SK-N-SH treated with all-trans-retinoic acid at 6 μM for 48 hours (cell line): ENCODE data around the gene SPP1.

Source experiments
- ARNTL ChIP-seq: fragments of 450-650 bp; formaldehyde crosslinking; IDR thresholded peaks from 2 replicates; pipeline ENCODE4 v1.5.0; 2020; ENCODE audit warnings: low read depth, mild to moderate bottlenecking, moderate library complexity, borderline replicate concordance
- CREB5 ChIP-seq: fragments of 250-450 bp; sonication (Bioruptor Pico); IDR thresholded peaks from 2 replicates; pipeline ENCODE4 v1.5.1; 2020; ENCODE audit warnings: low read depth, mild to moderate bottlenecking, moderate library complexity
- ESRRG ChIP-seq: fragments of 250-450 bp; sonication (Bioruptor Pico); IDR thresholded peaks from 2 replicates; pipeline ENCODE4 v1.6.1; 2021; ENCODE audit warnings: mild to moderate bottlenecking
- OSR1 ChIP-seq: fragments of 250-450 bp; sonication (Bioruptor Pico); IDR thresholded peaks from 2 replicates; pipeline ENCODE4 v1.8.0; 2022; ENCODE audit warnings: moderate library complexity, mild to moderate bottlenecking, inconsistent platforms
- POU6F1 ChIP-seq: fragments of 250-450 bp; sonication (Bioruptor Pico); IDR thresholded peaks from 2 replicates; pipeline ENCODE4 v1.8.0; 2021; ENCODE audit warnings: low read depth, mild to moderate bottlenecking, moderate library complexity, borderline replicate concordance
- PPARA ChIP-seq: fragments of 250-450 bp; sonication (Bioruptor Pico); IDR thresholded peaks from 2 replicates; pipeline ENCODE4 v1.5.0; 2020; ENCODE audit warnings: mild to moderate bottlenecking, borderline replicate concordance
- SNAI2 ChIP-seq: fragments of 250-450 bp; sonication (Bioruptor Pico); IDR thresholded peaks from 2 replicates; pipeline ENCODE4 v1.5.0; 2020; ENCODE audit warnings: mild to moderate bottlenecking, moderate library complexity
- ZC3H10 ChIP-seq: fragments of 250-450 bp; sonication (Bioruptor Pico); IDR thresholded peaks from 2 replicates; pipeline ENCODE4 v1.5.1; 2021; ENCODE audit warnings: mild to moderate bottlenecking, moderate library complexity
- ZFP3 ChIP-seq: fragments of 250-450 bp; sonication (Bioruptor Pico); IDR thresholded peaks from 2 replicates; pipeline ENCODE4 v1.5.0; 2020; ENCODE audit warnings: mild to moderate bottlenecking, moderate library complexity
- ZFP30 ChIP-seq: fragments of 450-650 bp; formaldehyde crosslinking; IDR thresholded peaks from 2 replicates; pipeline ENCODE4 v1.5.0; 2022; ENCODE audit warnings: mild to moderate bottlenecking, moderate library complexity
- ZNF565 ChIP-seq: fragments of 450-650 bp; formaldehyde crosslinking; conservative IDR thresholded peaks from 2 replicates; pipeline ENCODE4 v1.5.0; 2020; ENCODE audit warnings: low read depth, mild to moderate bottlenecking, moderate library complexity
- TF ChIP-seq, protein P1 (sequence below): fragments of 250-450 bp; sonication (Bioruptor Pico); IDR thresholded peaks from 2 replicates; pipeline ENCODE4 v1.8.0; 2020; ENCODE audit warnings: mild to moderate bottlenecking, moderate library complexity, borderline replicate concordance

DNA sequence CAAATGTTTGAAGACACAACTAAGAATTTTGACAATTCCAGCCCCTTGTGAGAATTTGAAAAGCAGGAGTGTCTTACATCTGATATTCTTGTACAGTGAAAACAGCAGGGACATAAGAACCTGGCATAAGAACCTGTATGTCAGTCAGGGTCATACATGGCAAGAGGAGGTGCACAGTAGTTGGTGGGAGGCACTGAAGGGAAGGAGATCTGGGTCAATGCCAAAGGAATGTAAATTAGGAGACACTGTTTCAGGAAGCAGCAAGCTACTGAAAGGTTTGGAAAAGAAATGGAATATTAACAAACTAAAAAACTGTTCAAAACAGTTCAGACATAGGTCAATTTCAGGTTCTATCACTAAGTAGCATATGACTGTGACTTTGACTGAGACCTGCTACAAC lies 25.0 kb upstream of the SPP1 start:
- TF ChIP-seq ZC3H10 (CRISPR knock-in tag) (no peak), OSR1 (CRISPR knock-in tag) (no peak), SNAI2 (CRISPR knock-in tag) (no peak), PPARA (CRISPR knock-in tag) (no peak), POU6F1 (CRISPR knock-in tag) (no peak), ZNF565 (CRISPR knock-in tag) (no peak), ESRRG (CRISPR knock-in tag) (no peak), CREB5 (CRISPR knock-in tag) (no peak), ZFP3 (CRISPR knock-in tag) (no peak), ZFP30 (CRISPR knock-in tag) (no peak), ARNTL (no peak)
- TF ChIP-seq, protein P1, sequence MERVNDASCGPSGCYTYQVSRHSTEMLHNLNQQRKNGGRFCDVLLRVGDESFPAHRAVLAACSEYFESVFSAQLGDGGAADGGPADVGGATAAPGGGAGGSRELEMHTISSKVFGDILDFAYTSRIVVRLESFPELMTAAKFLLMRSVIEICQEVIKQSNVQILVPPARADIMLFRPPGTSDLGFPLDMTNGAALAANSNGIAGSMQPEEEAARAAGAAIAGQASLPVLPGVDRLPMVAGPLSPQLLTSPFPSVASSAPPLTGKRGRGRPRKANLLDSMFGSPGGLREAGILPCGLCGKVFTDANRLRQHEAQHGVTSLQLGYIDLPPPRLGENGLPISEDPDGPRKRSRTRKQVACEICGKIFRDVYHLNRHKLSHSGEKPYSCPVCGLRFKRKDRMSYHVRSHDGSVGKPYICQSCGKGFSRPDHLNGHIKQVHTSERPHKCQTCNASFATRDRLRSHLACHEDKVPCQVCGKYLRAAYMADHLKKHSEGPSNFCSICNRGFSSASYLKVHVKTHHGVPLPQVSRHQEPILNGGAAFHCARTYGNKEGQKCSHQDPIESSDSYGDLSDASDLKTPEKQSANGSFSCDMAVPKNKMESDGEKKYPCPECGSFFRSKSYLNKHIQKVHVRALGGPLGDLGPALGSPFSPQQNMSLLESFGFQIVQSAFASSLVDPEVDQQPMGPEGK (CRISPR knock-in tag) = no peak
